Adrenal gland (tissue), 5 donors: ENCODE results near the gene REG1B.

Experiments used
- CTCF ChIP-seq, 6 experiments: fragments of 450-650 bp in 4 of 6; fragments of 200-600 bp in 2 of 6; sonication (generic) in 1 of 6; IDR thresholded peaks; 1 replicate in 5 of 6; 2 replicates in 1 of 6; pipeline versions ENCODE4 v1.5.1 to v1.8.0; 2016 to 2021; ENCODE audit warnings: antibody characterized with exemption in 6 of 6, mild to moderate bottlenecking in 2 of 6, moderate library complexity in 1 of 6
- POLR2A ChIP-seq, 2 donors: fragments of 450-650 bp; IDR thresholded peaks; one replicate each; pipeline ENCODE4 v1.6.1; 2017; ENCODE audit warnings: antibody characterized with exemption in 2 of 2, mild to moderate bottlenecking in 2 of 2, moderate library complexity in 1 of 2
- donor health status: DM: no; HTN: no; CAD: no.

GRCh38 chr2:79103214-79103613, 15.4 kb upstream of the REG1B start:
- no peak for TF ChIP-seq CTCF (IDR thresholded peaks at IDR 0.05)
- TF ChIP-seq POLR2A (IDR thresholded peaks at IDR 0.05): no peak
